Hindlimb muscle (tissue), 1 donor: ENCODE data around the gene CTR9. TPM values are rescaled to one million over a fixed set of nuclear protein-coding genes. Genes with fewer than 3 reads are reported as not detected.

ENCODE experiments used
- DNase-seq: peaks from one replicate; pipeline ENCODE4 v3.0.0-alpha.2; 2013
- polyA plus RNA-seq: library from polyadenylated mRNA; unstranded; fragments of 120-200 nt; gene quantifications from one replicate; pipeline ENCODE4 v1.2.1, GENCODE V29; 2013; ENCODE audit not compliant: insufficient read length

The CTR9 gene
- polyA plus RNA-seq, 1 donor = 27.2 TPM

DNA sequence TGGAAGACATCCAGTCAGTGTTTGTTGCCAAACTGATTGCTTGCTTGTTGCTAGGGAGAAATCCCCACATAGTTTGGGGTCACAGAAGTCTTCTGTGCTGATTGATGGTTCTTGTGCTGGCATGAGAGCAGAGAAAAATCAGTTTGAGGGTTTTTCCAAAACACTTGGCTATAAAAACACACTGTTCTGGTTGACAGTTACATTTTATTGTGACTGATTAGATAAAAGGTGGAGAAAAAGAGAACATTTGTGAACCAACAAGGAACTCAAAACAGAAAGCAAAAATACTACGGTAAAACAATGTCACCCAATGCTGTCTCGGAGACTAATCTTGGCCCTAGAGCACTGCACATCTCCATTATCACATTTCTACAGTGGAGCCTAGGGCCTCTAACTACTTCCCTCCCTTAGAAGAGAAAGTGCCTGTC is 72.1 kb downstream of the CTR9 start:
- DNase-seq = no peak

DNA sequence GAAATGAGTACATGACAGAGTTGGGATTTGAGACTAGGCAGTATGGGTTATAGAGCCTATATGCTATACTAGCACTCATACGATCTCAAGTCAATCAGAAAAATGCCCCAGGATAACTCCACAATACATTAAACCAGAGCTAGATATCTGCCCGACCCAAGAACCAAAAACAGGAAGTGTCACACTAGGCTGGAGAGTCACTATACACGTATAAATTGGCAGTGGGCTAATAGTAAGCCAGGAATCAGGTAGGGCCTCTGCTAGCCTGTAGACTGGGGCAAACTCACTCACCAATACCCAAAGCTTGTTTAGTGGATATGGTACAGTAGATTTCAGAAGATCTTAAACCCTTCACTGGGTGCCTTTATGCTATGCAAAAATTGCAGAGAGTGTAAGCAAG is 73.8 kb downstream of the CTR9 start:
- DNase-seq = no peak

DNA sequence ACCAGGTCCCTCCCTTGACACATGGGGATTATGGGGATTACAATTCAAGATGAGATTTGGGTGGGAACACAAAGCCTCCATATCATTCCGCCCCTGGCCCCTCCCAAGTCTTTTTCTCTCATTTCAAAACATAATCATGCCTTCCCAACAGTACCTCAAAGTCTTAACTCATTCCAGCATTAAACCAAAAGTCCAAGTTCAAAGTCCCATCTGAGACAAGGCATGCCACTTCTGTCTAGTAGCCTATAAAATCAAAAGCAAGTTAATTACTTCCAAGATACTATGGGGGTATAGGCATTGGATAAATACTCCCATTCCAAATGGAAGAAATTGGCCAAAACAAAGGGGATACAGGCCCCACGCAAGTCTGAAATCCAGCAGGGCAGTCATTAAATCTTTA is 77.4 kb downstream of the CTR9 start:
- no peak for DNase-seq

DNA sequence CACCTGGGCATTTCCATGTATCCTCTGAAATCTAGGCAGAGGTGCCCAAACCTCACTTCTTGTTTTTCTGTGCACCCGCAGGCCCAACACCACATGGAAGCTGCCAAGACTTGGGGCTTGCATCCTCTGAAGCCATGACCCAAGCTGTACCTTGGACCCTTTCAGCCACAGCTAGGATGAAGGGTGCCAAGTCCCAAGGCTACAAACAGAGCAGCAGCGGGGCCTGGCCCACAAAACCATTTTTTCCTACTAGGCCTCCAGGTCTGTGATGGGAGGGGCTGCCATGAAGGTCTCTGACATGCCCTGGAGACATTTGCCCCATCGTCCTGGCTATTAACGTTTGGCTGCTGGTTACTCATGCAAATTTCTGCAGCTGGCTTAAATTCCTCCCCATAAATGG is 78.1 kb downstream of the CTR9 start:
- no peak for DNase-seq

Other genes starting within 250 kb of the CTR9 start
- gene RNF141, start 210.1 kb upstream of the CTR9 start, polyA plus RNA-seq = 23.9 TPM
- 55.4 TPM for gene LYVE1, start 182.6 kb upstream of the CTR9 start, polyA plus RNA-seq
- 6.4 TPM for gene IRAG1, start 57.5 kb upstream of the CTR9 start, polyA plus RNA-seq
- 718 TPM for gene EIF4G2, start 57.7 kb downstream of the CTR9 start, polyA plus RNA-seq
- 72.3 TPM for gene ZBED5, start 106.8 kb downstream of the CTR9 start, polyA plus RNA-seq